NCI-H2029 (cell line): ENCODE results near the gene PDCL3.

Source experiments
- DNase-seq: peaks from one replicate; lab custom pipeline; 2025; lab: John Stamatoyannopoulos, UW

Gene PDCL3

DNA sequence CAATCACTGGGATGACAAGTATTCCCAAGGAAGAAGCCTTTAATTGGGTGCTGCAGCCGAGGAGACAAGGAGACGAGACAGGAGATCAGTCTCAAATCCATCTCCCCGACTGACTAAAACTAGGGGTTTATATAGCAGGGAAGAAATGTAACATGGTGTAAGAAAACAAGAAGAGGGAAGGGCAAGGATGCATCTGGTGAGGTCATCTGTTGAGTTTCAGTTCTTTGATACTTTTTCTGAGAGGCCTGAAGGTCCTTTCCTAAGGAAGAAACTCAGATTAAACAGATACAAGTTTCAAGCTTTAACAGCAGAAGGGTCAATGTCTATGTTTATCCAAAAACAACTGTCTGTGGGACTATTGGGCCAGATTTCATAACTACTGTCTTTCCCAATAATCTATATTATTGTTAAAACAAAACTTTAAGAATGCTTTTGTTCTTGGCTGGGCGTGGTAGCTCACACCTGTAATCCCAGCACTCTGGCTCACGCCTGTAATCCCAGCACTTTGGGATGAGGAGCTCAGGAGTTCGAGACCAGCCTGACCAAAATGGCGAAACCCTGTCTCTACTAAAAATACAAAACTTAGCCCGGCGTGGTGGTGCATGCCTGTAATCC, 2.5 kb upstream of the PDCL3 start:
- DNase-seq = no peak

GRCh38 chr2:100561191-100561590, 1.6 kb upstream of the PDCL3 start:
- no peak for DNase-seq

GRCh38 chr2:100563407-100564247, 834 bp downstream of the PDCL3 start:
- DNase-seq = no peak

DNA sequence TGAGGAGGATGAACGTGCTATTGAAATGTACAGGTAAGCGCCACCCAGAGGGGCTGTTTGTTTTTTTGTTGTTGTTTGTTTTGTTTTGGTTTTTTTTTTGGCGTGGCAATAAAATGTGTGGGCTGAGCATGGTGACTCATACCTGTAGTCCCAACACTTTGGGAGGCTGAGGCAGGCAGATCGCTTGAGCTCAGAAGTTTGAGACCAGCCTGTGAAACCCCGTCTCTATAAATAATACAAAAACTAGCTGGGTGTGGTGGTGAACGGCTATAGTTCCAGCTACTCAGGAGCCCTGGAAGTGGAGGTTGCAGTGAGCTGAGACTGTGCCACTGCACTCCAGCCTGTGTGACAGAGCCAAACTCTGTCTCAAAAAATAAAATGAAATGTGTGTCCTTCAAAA, 6.2 kb downstream of the PDCL3 start:
- no peak for DNase-seq

GRCh38 chr2:100571668-100572067, 8.9 kb downstream of the PDCL3 start:
- DNase-seq = no peak

DNA sequence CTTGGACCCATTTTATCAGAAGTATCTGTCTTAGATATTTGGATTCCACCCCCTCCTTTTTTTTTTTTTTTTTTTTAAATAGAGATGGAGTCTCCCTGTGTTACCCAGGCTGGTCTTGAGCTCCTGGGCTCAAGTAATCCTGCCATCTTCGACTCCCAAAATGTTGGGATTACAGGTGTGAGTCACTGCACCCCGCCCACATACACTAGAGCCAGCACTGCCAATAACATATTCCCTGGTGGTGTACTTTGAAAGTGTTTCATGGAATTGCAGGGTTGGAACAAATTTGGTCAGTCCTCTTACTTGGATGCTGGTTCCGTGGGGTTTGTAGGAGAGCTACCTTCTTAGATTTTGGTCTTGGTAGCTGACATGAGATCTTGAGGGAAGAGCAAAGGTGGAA, 15.0 kb downstream of the PDCL3 start:
- no peak for DNase-seq

DNA sequence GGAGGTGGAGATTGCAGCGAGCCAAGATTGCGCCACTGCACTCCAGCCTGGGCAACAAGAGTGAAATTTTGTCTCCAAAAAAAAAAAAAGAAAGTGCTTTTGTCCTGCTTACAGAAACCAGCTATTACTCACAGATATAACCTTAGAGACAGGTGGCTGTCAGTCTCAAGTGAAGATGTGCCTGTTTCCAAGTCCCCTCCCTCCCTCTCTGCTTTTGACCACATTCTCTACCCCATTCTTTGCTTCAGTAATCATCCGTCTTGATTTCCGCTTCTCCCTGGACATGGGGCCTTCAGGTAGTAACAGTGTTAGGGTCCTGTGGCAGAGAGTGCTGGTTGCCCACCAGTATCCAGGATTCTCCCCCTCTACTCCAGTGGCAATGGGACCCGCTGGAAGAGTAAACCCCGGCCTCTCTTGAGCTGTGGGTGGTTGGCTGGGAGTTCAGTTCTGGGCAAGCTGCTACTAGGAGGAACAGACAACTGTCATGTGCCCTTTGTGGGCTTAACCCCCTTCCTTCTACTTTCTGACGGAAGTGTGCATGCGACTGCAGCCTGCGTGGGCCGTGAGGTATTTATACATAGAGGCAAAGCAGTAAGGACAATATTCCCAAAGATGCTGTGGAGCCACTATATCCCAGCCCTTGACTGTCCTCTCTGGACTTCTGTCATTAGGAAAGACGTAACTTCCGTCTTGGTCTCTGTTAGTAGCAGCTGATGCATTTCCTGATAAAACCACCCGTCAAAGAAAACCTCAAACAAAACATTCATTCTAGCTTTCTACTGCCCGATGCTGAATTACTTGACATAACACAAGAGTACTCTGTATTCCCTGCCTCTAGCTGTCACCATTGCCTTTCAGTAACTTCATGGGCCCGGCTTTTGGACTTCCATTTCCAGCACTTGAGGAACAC, 17.8 kb downstream of the PDCL3 start:
- DNase-seq = no peak

DNA sequence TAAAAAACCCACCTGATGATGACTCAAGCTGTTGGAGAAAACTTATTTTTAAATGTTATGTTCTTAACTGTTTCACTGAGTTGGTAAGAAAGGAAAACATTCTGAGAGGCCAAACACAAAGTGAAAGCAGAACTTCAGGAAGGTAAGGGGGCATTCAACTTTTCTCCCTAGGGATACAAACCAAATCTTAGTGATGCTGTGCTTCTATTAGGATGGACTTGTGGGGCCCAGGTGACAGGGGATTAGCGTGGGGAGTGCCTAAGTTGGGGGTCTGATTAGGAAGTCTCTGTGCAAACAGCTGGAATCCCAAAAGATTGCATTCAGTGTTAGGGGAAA, 18.5 kb downstream of the PDCL3 start:
- DNase-seq = no peak

DNA sequence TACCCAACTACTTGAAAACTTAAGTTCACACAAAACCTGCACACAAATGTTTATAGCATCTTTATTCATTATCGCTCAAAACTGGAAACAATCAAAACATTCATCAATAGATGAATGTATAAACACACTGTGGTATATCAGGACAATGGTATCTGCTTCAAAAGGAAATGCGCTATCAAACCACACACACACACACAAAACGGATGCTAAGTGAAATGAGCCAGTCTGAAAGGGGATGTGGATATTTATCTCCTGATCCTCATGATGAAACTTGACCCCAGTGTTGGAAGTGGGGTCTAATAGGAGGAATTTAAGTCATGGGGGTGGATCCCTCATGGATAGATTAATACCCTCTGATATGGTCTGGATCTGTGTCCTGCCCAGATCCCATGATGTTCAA, 22.0 kb downstream of the PDCL3 start:
- DNase-seq = no peak

DNA sequence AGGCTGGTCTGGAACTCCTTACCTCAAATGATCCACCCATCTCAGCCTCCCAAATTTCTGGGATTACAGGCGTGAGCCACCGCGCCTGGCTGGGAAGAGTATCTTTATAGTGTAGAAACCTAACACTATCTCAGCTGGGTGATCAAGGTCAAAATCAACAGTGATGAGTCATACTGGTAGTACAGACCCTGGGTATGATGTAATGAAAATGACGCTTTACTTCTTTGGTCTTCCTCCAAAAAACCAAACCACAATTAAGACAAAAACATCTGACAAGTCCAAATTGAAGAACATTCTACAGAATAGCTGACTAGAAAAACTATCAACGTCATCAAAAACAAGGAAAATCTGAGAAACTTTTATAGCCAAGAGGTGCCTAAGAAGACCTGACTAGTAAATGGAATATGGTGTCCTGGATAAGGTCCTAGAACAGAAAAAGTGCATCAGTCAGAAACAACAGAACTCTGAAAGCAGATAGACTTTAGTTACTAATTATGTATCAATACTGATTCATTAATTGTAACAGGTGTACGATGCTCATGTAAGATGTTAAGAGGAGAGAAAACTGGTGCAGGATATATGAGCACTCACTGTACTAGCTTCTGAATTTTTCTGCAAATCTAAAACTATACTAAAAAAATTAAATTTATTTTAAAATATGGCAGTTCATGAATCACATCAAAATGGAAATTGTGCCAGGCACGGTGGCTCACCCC, 25.4 kb downstream of the PDCL3 start:
- DNase-seq = peak; percentile 39

DNA sequence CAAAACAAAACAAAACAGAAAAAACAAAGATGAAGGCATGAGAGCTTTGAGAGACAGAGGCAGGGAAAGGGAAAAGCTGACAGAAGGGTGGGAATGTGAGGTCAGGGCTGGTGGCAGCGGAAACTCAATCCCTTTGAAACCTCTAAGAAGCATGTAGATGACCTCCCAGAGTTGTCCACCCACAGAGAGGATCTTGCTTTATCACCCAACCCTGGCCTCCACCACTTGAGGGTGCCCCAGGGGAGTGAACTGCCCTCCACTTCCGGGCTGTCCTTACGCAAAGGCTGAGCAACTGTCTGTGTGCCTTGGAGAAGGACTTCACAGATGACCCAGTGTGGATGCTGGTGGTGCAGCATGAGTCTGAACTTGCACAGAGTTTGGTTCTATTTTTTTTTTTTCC, 26.7 kb downstream of the PDCL3 start:
- no peak for DNase-seq

- no peak for DNase-seq
Measured at GRCh38 chr2:100592226-100592625, 29.4 kb downstream of the PDCL3 start.

- no peak for DNase-seq
Measured at GRCh38 chr2:100596465-100596864, 33.7 kb downstream of the PDCL3 start.

DNA sequence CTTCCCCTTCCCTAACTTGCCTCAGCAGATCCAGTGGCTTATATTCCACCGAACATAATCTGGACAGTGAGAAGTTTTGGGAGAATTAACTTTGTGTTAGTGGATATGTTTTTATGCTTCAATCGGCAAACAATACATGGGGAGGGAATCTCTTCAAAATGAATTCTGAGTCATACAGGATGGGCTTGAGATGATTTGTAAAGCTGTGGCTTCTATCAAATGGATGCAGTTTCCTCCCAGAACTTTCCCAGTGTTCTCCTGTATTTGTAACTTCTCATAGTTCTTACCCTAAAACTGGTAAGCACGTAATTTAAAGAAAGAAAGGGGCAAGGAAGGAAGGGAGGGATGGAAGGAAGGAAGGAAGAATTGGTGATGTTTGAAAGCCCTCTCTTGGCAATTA, 36.8 kb downstream of the PDCL3 start:
- no peak for DNase-seq

GRCh38 chr2:100601661-100602060, 38.9 kb downstream of the PDCL3 start:
- DNase-seq = no peak

GRCh38 chr2:100603414-100603813, 40.6 kb downstream of the PDCL3 start:
- DNase-seq = no peak

DNA sequence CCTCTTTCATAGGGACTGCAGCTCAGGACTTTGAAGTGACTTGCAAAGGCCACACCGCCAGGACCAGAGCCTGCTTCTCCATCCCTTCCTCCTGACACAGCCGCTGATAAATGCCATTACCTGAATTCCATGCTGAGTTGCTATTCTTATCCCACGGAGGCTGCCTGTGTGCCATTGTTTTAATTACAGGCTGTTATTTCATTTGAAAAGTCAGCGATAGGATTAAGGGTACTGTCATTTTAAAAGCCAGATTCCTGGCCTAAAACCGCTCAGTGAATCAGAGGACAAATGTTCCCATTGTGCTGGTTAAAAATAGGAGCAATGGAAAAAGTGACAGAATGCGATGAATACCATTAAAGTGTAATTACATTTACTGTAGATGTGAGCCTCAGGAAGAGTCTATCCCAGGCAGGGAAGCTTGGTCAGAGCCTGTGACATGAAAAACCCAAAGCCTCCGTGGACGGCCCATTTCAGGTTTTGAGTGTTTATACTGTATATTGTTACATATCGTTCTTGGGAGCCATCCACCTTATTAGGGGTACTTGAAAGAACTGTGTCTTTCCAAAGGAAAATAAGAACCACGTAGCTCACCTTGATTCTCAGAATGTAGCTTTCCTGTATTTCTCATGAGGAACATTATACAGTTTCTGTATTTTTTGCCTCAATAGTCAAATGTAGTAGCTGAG, 41.3 kb downstream of the PDCL3 start:
- DNase-seq = no peak

- peak; percentile 28 for DNase-seq
Measured at GRCh38 chr2:100606332-100606725, 43.5 kb downstream of the PDCL3 start.

- DNase-seq = peak; percentile 16
Measured at GRCh38 chr2:100606726-100607343, 44.0 kb downstream of the PDCL3 start.

DNA sequence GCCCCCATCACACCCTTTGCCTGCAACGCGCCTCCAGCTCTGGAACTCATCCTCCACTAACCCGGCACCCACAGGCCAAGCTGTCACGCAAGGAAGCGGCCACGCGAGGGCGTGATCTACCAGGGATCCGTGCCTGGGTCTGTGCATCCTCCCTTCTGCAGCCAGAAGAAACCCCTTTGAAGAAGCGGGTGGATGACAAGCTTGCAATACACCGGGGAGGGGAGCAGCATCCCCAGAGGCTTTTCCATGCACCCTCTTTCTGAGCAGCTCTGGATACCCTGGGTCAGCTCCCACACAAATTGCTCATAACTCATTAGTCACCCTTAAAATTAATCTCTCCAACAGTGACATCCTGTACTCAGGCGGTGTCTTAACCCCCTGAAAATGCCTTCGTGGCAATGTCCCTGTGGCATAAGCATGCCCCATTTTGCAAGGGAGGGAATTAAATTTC, 47.6 kb downstream of the PDCL3 start:
- peak; percentile 9 for DNase-seq
